SH-SY5Y (cell line): ENCODE results near the gene IQGAP1.

Experiments used
- GATA2 ChIP-seq: IDR thresholded peaks from 2 replicates; pipeline ENCODE4 v1.6.1; 2011; ENCODE audit warnings: mild to moderate bottlenecking, low read depth, low read length
- GATA3 ChIP-seq: IDR thresholded peaks from 2 replicates; pipeline ENCODE4 v1.6.1; 2011; ENCODE audit warnings: low read depth, mild to moderate bottlenecking, low read length, moderate library complexity

- TF ChIP-seq GATA2 = no peak
- no peak for TF ChIP-seq GATA3
These were observed 70.0 kb downstream of the IQGAP1 start for GRCh38 chr15:90458061-90458460.
